ENCODE results near the gene USP35. TPM values are rescaled to one million over a fixed set of nuclear protein-coding genes. Genes with fewer than 3 reads are reported as not detected.
"Not testable (repeated sequence)": the region's sequence is repeated elsewhere in the genome, so short reads cannot be mapped to it uniquely, and the experiment has no call there.

Gene USP35
- polyA plus RNA-seq, 1 experiment = 6.3 TPM

GRCh38 chr11:78220218-78221157, 31.8 kb downstream of the USP35 start:
- CTCF ChIA-PET = no interaction called here
- H3K4me3 ChIP-seq (ENCODE audit: low read depth, low read length) = no peak overlapping the region
- H3K27me3 ChIP-seq (ENCODE audit: control insufficient read depth, insufficient read depth, low read length) = no peaks in the 10 kb centered on the region
- DNase-seq (ENCODE audit: low read depth) = no peak
- TF ChIP-seq CTCF (IDR thresholded peaks at IDR 0.05; ENCODE audit: insufficient read depth, low read depth, low read length) = no peak
- POLR2A ChIA-PET = no interaction called here
- H3K36me3 ChIP-seq (ENCODE audit: control insufficient read depth, insufficient read depth, low read length) = peaks cover 22% of the 10 kb centered on the region

GRCh38 chr11:78221396-78222315, 32.9 kb downstream of the USP35 start:
- Histone ChIP-seq H3K27me3 (ENCODE audit: control insufficient read depth, insufficient read depth, low read length) (no peaks in the 10 kb centered on the region), H3K36me3 (ENCODE audit: control insufficient read depth, insufficient read depth, low read length) (peaks cover 23% of the 10 kb centered on the region), H3K4me3 (ENCODE audit: low read depth, low read length) (no peak overlapping the region)
- no peak for DNase-seq (ENCODE audit: low read depth)
- ChIA-PET CTCF (no interaction called here), POLR2A (no interaction called here)
- TF ChIP-seq CTCF (IDR thresholded peaks at IDR 0.05; ENCODE audit: insufficient read depth, low read depth, low read length) = no peak

- CTCF ChIA-PET, POLR2A ChIA-PET: not testable (repeated sequence)
- peaks cover 21% of the 10 kb centered on the region for H3K36me3 ChIP-seq (ENCODE audit: control insufficient read depth, insufficient read depth, low read length)
Measured at GRCh38 chr11:78222726-78223125, 34.0 kb downstream of the USP35 start.

GRCh38 chr11:78223320-78223954, 34.7 kb downstream of the USP35 start:
- CTCF ChIA-PET = interaction anchor here (1.1 kb wide), 1 partner anchor 27 kb away, joined by 4 read pairs; no protein-coding TSS in a partner anchor
- DNase-seq (ENCODE audit: low read depth) = no peak
- TF ChIP-seq CTCF (IDR thresholded peaks at IDR 0.05; ENCODE audit: insufficient read depth, low read depth, low read length) = no peak
- H3K36me3 ChIP-seq (ENCODE audit: control insufficient read depth, insufficient read depth, low read length) = peaks cover 18% of the 10 kb centered on the region
- POLR2A ChIA-PET = no interaction called here
- H3K4me3 ChIP-seq (ENCODE audit: low read depth, low read length) = no peak overlapping the region
- no peaks in the 10 kb centered on the region for H3K27me3 ChIP-seq (ENCODE audit: control insufficient read depth, insufficient read depth, low read length)

More at GRCh38 chr11:78222726-78223125, 34.0 kb downstream of the USP35 start:
- DNase-seq (ENCODE audit: low read depth); H3K4me3 ChIP-seq (ENCODE audit: low read depth, low read length); H3K27me3 ChIP-seq (ENCODE audit: control insufficient read depth, insufficient read depth, low read length): not testable (repeated sequence)

- Histone ChIP-seq H3K27me3 (ENCODE audit: control insufficient read depth, insufficient read depth, low read length) (no peaks in the 10 kb centered on the region), H3K36me3 (ENCODE audit: control insufficient read depth, insufficient read depth, low read length) (peaks cover 14% of the 10 kb centered on the region), H3K4me3 (ENCODE audit: low read depth, low read length) (no peak overlapping the region)
- TF ChIP-seq CTCF (IDR thresholded peaks at IDR 0.05; ENCODE audit: insufficient read depth, low read depth, low read length) = no peak
- CTCF ChIA-PET = interaction anchor here (1.1 to 5.1 kb wide), 2 partner anchors 29 to 340 kb away, joined by 4 to 47 read pairs; no protein-coding TSS in a partner anchor
- POLR2A ChIA-PET = no interaction called here
- no peak for DNase-seq (ENCODE audit: low read depth)
Measured at GRCh38 chr11:78224506-78224905, 35.8 kb downstream of the USP35 start.
